Stomach (tissue), 4 donors: ENCODE data around the gene MCF2L.

Source experiments
- CTCF ChIP-seq, 7 experiments: fragments of 450-650 bp in 4 of 7; fragments of 200-600 bp in 3 of 7; sonication (generic) in 3 of 7; IDR thresholded peaks; one replicate each; pipeline ENCODE4 v1.5.1; 2016 to 2019; ENCODE audit warnings: antibody characterized with exemption in 7 of 7, control low read depth in 2 of 7, mild to moderate bottlenecking in 1 of 7
- POLR2AphosphoS5 ChIP-seq, 3 donors: sonication (generic); formaldehyde crosslinking; IDR thresholded peaks; one replicate each; pipeline ENCODE4 v1.6.1; 2016; ENCODE audit warnings: antibody characterized with exemption in 3 of 3

- TF ChIP-seq CTCF (IDR thresholded peaks at IDR 0.05) (no peak), POLR2AphosphoS5 (IDR thresholded peaks at IDR 0.05) (no peak)
These were observed 80.5 kb downstream of the MCF2L start for GRCh38 chr13:113049521-113049941.
